T-cell (primary cell): ENCODE data around the gene CTBP1. TPM values are rescaled to one million over a fixed set of nuclear protein-coding genes. Genes with fewer than 3 reads are reported as not detected.

ENCODE experiments used
- ATAC-seq, 4 experiments: fragments of 200-7000 bp in 3 of 4; fragments of 150-1000 bp in 1 of 4; cut with Tn5 transposase; replicated peaks in 1 of 4; 1 replicate in 3 of 4; 2 replicates in 1 of 4; pipeline ENCODE4 v1.10.0; 2021; ENCODE audit warnings: moderate library complexity in 3 of 4, mild to moderate bottlenecking in 2 of 4, moderate number of reproducible peaks in 1 of 4
- CTCF ChIA-PET, 2 donors: fragments of 300-600 bp; sonication (Branson Sonifier 250); formaldehyde crosslinking; loops; one replicate each; lab custom pipeline; 2022; ENCODE audit warnings: antibody characterized with exemption in 2 of 2; lab: Charles Lee
- POLR2A ChIA-PET, 2 donors: fragments of 300-600 bp; sonication (Branson Sonifier 250); formaldehyde crosslinking; loops; one replicate each; lab custom pipeline; 2022; ENCODE audit warnings: antibody characterized with exemption in 2 of 2; lab: Charles Lee
- DNase-seq, 35 experiments: peaks; one replicate each; pipeline versions ENCODE4 v3.0.0 to v3.0.0-alpha.2; 2013 to 2023
- H3K27ac ChIP-seq: one replicate; pipeline ENCODE4 v1.5.1; 2013; ENCODE audit warnings: low read length
- H3K27me3 ChIP-seq, 2 experiments: replicated peaks in 1 of 2; 1 replicate in 1 of 2; 2 replicates in 1 of 2; pipeline versions ENCODE4 v1.6.1 to v1.7.0; 2013; ENCODE audit warnings: low read length in 1 of 2, mixed read lengths in 1 of 2; ENCODE audit not compliant: control insufficient read depth in 2 of 2, insufficient read depth in 2 of 2; ENCODE audit errors: extremely low read depth in 1 of 2
- H3K36me3 ChIP-seq, 2 donors: 1 replicate in 1 of 2; 2 replicates in 1 of 2; pipeline versions ENCODE4 v1.6.1 to v1.7.0; 2013; ENCODE audit warnings: low read length in 1 of 2; ENCODE audit not compliant: control insufficient read depth in 2 of 2, insufficient read depth in 1 of 2; ENCODE audit errors: extremely low read depth in 1 of 2
- H3K4me1 ChIP-seq, 2 experiments: 1 replicate in 1 of 2; 2 replicates in 1 of 2; pipeline versions ENCODE4 v1.6.1 to v1.7.0; 2013; ENCODE audit warnings: low read length in 2 of 2, mixed read lengths in 1 of 2; ENCODE audit not compliant: insufficient read depth in 2 of 2, control insufficient read depth in 1 of 2; ENCODE audit errors: extremely low read depth in 1 of 2
- H3K4me3 ChIP-seq, 2 donors: 1 replicate in 1 of 2; 2 replicates in 1 of 2; pipeline versions ENCODE4 v1.5.1 to v1.7.0; 2013; ENCODE audit warnings: mild to moderate bottlenecking in 2 of 2, low read length in 1 of 2, moderate library complexity in 1 of 2; ENCODE audit not compliant: control insufficient read depth in 1 of 2; ENCODE audit errors: extremely low read depth in 1 of 2
- H3K9me3 ChIP-seq: 2 replicates; pipeline ENCODE4 v1.7.0; 2013
- H3K27ac Mint-ChIP-seq, 2 donors: one replicate each; pipeline ENCODE4 v1.8.0; 2020 to 2021; ENCODE audit warnings: mild to moderate bottlenecking in 2 of 2, mixed read lengths in 2 of 2
- H3K27me3 Mint-ChIP-seq, 2 donors: one replicate each; pipeline ENCODE4 v1.8.0; 2021 to 2022; ENCODE audit warnings: mixed read lengths in 2 of 2
- H3K36me3 Mint-ChIP-seq: one replicate; pipeline ENCODE4 v1.8.0; 2021; ENCODE audit warnings: mixed read lengths
- H3K4me1 Mint-ChIP-seq, 3 donors: one replicate each; pipeline ENCODE4 v1.8.0; 2020 to 2022; ENCODE audit warnings: mixed read lengths in 3 of 3, mild to moderate bottlenecking in 1 of 3
- H3K4me3 Mint-ChIP-seq, 3 donors: one replicate each; pipeline ENCODE4 v1.8.0; 2020 to 2022; ENCODE audit warnings: mild to moderate bottlenecking in 3 of 3, mixed read lengths in 3 of 3, moderate library complexity in 3 of 3
- H3K9me3 Mint-ChIP-seq, 3 donors: one replicate each; pipeline ENCODE4 v1.8.0; 2020 to 2022; ENCODE audit warnings: mixed read lengths in 3 of 3
- WGBS: methylation state at CpG from one replicate; pipeline ENCODE4 v1.1.5; 2013; ENCODE audit warnings: missing lambda C conversion rate; ENCODE audit not compliant: insufficient coverage; 5-methylcytosine and 5-hydroxymethylcytosine counted together
- total RNA-seq, 35 experiments: library from RNA in 6 of 35; stranded (reverse) in 6 of 35; fragments of 120-200 nt in 1 of 35; gene quantifications; one replicate each; pipeline versions ENCODE4 v1.2.1 to v1.2.4 and lab custom pipeline; 2013 to 2026

CTBP1 gene
- total RNA-seq, 5 donors from 2014 or later (not counting 1 experiment from before 2014, with no cell fraction given), result 185 to 232 (median 207) TPM

- no peak overlapping the region for H3K27ac Mint-ChIP-seq
- CTCF ChIA-PET, result no interaction called here
- no peaks in the 10 kb centered on the region for H3K27me3 ChIP-seq
- peak in 2 of 35 experiments; percentile 3 to 19 for DNase-seq
- no peak overlapping the region for H3K27ac ChIP-seq
- no peaks in the 10 kb centered on the region for H3K9me3 ChIP-seq
- no peaks in the 10 kb centered on the region for H3K27me3 Mint-ChIP-seq
- WGBS, result 92% methylated on average over 42 of the region's 52 CpGs
- ATAC-seq, result no peak
- H3K4me3 Mint-ChIP-seq, result no peak overlapping the region
- no peaks in the 10 kb centered on the region for H3K9me3 Mint-ChIP-seq
- peaks cover 13 to 20% of the 10 kb centered on the region in 2 donors for H3K36me3 ChIP-seq
- peaks cover 9% of the 10 kb centered on the region for H3K36me3 Mint-ChIP-seq
- peaks cover 0 to 11% (median 6%) of the 10 kb centered on the region in 3 donors for H3K4me1 Mint-ChIP-seq
- peaks cover 0 to 44% of the 10 kb centered on the region in 2 experiments for H3K4me1 ChIP-seq
- no peak overlapping the region for H3K4me3 ChIP-seq
- POLR2A ChIA-PET, result no interaction called here
Observed at GRCh38 chr4:1194010-1194900, 54.7 kb downstream of the CTBP1 start.

- no peak overlapping the region for H3K27ac Mint-ChIP-seq
- no peaks in the 10 kb centered on the region for H3K27me3 Mint-ChIP-seq
Observed at GRCh38 chr4:1193206-1194009, 55.5 kb downstream of the CTBP1 start.

GRCh38 chr4:1192493-1193205 is 56.3 kb downstream of the CTBP1 start:
- DNase-seq (no peak), ATAC-seq (no peak)
- ChIA-PET CTCF (interaction anchor here in 1 of 2 donors (1.2 kb wide), 1 partner anchor 9 kb away, joined by 4 read pairs; no protein-coding TSS in a partner anchor), POLR2A (no interaction called here)
- H3K27me3 Mint-ChIP-seq, result no peaks in the 10 kb centered on the region
- peaks cover 0 to 10% (median 5%) of the 10 kb centered on the region in 3 donors for H3K4me1 Mint-ChIP-seq
- H3K4me1 ChIP-seq, result peaks cover 0 to 34% of the 10 kb centered on the region in 2 experiments
- H3K27ac ChIP-seq, result no peak overlapping the region
- no peak overlapping the region for H3K4me3 ChIP-seq
- H3K9me3 Mint-ChIP-seq, result no peaks in the 10 kb centered on the region
- H3K27ac Mint-ChIP-seq, result no peak overlapping the region
- no peak overlapping the region for H3K4me3 Mint-ChIP-seq
- 100% methylated on average over 10 of the region's 13 CpGs for WGBS
- H3K27me3 ChIP-seq, result no peaks in the 10 kb centered on the region
- peaks cover 9% of the 10 kb centered on the region for H3K36me3 Mint-ChIP-seq
- peaks cover 10 to 18% of the 10 kb centered on the region in 2 donors for H3K36me3 ChIP-seq
- H3K9me3 ChIP-seq, result no peaks in the 10 kb centered on the region

More at GRCh38 chr4:1193206-1194009, 55.5 kb downstream of the CTBP1 start:
- no peaks in the 10 kb centered on the region for H3K27me3 ChIP-seq
- H3K4me3 ChIP-seq, result no peak overlapping the region
- ChIA-PET POLR2A (no interaction called here), CTCF (no interaction called here)
- ATAC-seq, result no peak
- no peaks in the 10 kb centered on the region for H3K9me3 ChIP-seq
- H3K4me1 ChIP-seq, result peaks cover 0 to 36% of the 10 kb centered on the region in 2 experiments
- H3K4me1 Mint-ChIP-seq, result peaks cover 0 to 10% (median 6%) of the 10 kb centered on the region in 3 donors
- H3K36me3 ChIP-seq, result peaks cover 13 to 18% of the 10 kb centered on the region in 2 donors
- H3K27ac ChIP-seq, result no peak overlapping the region
- H3K4me3 Mint-ChIP-seq, result no peak overlapping the region
- DNase-seq, result peak in 1 of 35 experiments; percentile 21
- H3K9me3 Mint-ChIP-seq, result no peaks in the 10 kb centered on the region
- peaks cover 9% of the 10 kb centered on the region for H3K36me3 Mint-ChIP-seq
- WGBS, result 47% methylated on average over 11 of the region's 28 CpGs

- H3K36me3 ChIP-seq, result peaks cover 10 to 14% of the 10 kb centered on the region in 2 donors
- no peak overlapping the region for H3K4me3 Mint-ChIP-seq
- no peaks in the 10 kb centered on the region for H3K9me3 ChIP-seq
- no peak overlapping the region for H3K27ac ChIP-seq
- no peak for ATAC-seq
- H3K4me1 Mint-ChIP-seq, result peaks cover 3 to 10% (median 7%) of the 10 kb centered on the region in 3 donors
- H3K9me3 Mint-ChIP-seq, result no peaks in the 10 kb centered on the region
- DNase-seq, result no peak
- no peak overlapping the region for H3K4me3 ChIP-seq
- ChIA-PET CTCF (interaction anchor here in 1 of 2 donors (1.2 kb wide), 1 partner anchor 9 kb away, joined by 4 read pairs; no protein-coding TSS in a partner anchor), POLR2A (no interaction called here)
- 100% methylated on average over 3 of the region's 4 CpGs for WGBS
- H3K4me1 ChIP-seq, result peaks cover 0 to 34% of the 10 kb centered on the region in 2 experiments
- no peak overlapping the region for H3K27ac Mint-ChIP-seq
- no peaks in the 10 kb centered on the region for H3K27me3 Mint-ChIP-seq
- no peaks in the 10 kb centered on the region for H3K27me3 ChIP-seq
- H3K36me3 Mint-ChIP-seq, result peaks cover 5% of the 10 kb centered on the region
Observed at GRCh38 chr4:1192091-1192492, 56.8 kb downstream of the CTBP1 start.

GRCh38 chr4:1191621-1192020 is 57.3 kb downstream of the CTBP1 start:
- Mint-ChIP-seq H3K4me3 (no peak overlapping the region), H3K27ac (no peak overlapping the region), H3K27me3 (no peaks in the 10 kb centered on the region)

More at GRCh38 chr4:1191621-1192020, 57.3 kb downstream of the CTBP1 start:
- no peak overlapping the region for H3K4me3 ChIP-seq
- CTCF ChIA-PET, result interaction anchor here in 1 of 2 donors (1.2 kb wide), 1 partner anchor 10 kb away, joined by 4 read pairs; no protein-coding TSS in a partner anchor
- no peak for ATAC-seq
- no peak overlapping the region for H3K27ac ChIP-seq
- Mint-ChIP-seq H3K36me3 (peaks cover 2% of the 10 kb centered on the region), H3K9me3 (no peaks in the 10 kb centered on the region), H3K4me1 (peaks cover 8 to 13% (median 10%) of the 10 kb centered on the region in 3 donors)
- peaks cover 5 to 10% of the 10 kb centered on the region in 2 donors for H3K36me3 ChIP-seq
- no peak for DNase-seq
- H3K9me3 ChIP-seq, result no peaks in the 10 kb centered on the region
- no peaks in the 10 kb centered on the region for H3K27me3 ChIP-seq
- H3K4me1 ChIP-seq, result peaks cover 0 to 29% of the 10 kb centered on the region in 2 experiments
- 0% methylated on average over 1 of the region's 5 CpGs for WGBS
- POLR2A ChIA-PET, result no interaction called here
